Measurements from ENCODE around the gene FAM193A. TPM values are rescaled to one million over a fixed set of nuclear protein-coding genes. Genes with fewer than 3 reads are reported as not detected.

FAM193A gene
- total RNA-seq, 1 donor from 2014 or later, result 28.8 TPM

DNA sequence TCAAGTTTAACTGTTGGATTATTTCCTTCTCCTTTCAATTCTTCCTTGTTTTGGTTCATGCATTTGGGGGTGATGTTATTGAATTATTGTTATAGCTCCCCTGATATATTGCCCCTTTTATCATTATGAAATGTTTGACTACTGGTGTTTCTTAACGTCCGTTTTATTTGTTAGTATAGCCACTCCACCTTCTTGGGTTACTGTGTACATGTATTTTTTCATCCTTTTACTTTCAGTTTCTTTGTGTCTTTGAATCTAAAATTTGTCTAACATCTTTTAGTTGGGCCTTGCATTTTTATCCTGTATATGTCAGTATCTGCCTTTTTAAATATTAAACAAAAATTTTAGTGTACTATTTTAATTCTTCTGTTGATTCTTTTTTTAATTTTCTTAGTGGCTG, 131.0 kb downstream of the FAM193A start:
- Histone ChIP-seq H3K4me3 (ENCODE audit: insufficient read depth, low read depth, low read length) (no peak overlapping the region), H3K9ac (ENCODE audit: low read length) (no peak overlapping the region), H3K9me3 (ENCODE audit: insufficient read depth, low read depth, low read length) (no peaks in the 10 kb centered on the region), H2AFZ (ENCODE audit: low read depth, low read length) (no peak overlapping the region), H3K36me3 (ENCODE audit: insufficient read depth, low read length) (peaks cover 15% of the 10 kb centered on the region), H3K4me2 (ENCODE audit: low read length) (no peak overlapping the region), H3K79me2 (ENCODE audit: insufficient read depth, low read length) (peaks cover 32% of the 10 kb centered on the region), H3K27ac (ENCODE audit: low read depth, low read length) (no peak overlapping the region), H4K20me1 (ENCODE audit: insufficient read depth, low read length) (peaks cover 45% of the 10 kb centered on the region), H3K4me1 (ENCODE audit: insufficient read depth, low read length) (peaks cover 12% of the 10 kb centered on the region), H3K27me3 (ENCODE audit: insufficient read depth, low read length) (no peaks in the 10 kb centered on the region)
- H3K27me3 Mint-ChIP-seq (ENCODE audit: low read depth, unreplicated experiment), result no peaks in the 10 kb centered on the region
- TF ChIP-seq EZH2 (IDR thresholded peaks at IDR 0.05; ENCODE audit: insufficient read depth, low read length), result no peak
- peaks cover 29% of the 10 kb centered on the region for H3K4me1 Mint-ChIP-seq (ENCODE audit: low read depth, unreplicated experiment)
- H3K4me3 Mint-ChIP-seq (ENCODE audit: unreplicated experiment), result peak overlapping the region; percentile 3
- peaks cover 16% of the 10 kb centered on the region for H3K36me3 Mint-ChIP-seq (ENCODE audit: low read depth, unreplicated experiment)
- H3K27ac Mint-ChIP-seq (ENCODE audit: unreplicated experiment), result peak overlapping the region; percentile 3
- no peak for DNase-seq (ENCODE audit: low read depth)
- no peak for FAIRE-seq
- no peaks in the 10 kb centered on the region for H3K9me3 Mint-ChIP-seq (ENCODE audit: unreplicated experiment)

DNA sequence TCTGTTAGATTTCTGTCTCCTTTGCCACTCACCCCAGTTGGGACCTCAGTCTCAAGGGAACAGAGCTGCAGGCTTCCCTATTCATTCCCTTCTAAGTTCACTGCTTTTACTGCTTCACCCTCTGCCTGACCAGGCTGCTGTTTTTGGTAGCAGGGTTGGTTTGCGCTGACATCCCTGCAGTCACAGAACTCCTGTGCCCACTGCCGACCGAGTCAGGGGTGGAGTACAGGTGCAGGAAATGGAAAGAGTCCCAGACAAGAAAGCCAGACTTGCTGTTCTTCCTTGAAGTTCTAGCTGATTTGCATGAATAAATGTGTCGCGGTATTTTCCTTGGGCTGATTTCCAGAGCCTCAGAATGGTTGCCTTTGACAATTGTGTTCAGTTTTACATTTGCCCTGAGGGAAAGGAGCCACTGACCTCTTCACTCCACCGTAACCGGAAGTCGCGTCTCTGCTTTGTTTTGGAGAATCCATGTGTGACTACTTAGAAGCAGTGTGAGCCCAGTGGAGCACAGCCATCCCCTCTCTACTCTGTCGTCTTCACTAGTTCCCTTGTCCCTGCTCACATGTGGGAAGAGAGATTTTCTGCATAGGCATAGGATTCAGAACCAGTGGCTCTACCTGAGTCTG, 134.9 kb downstream of the FAM193A start:
- DNase-seq (ENCODE audit: low read depth) (no peak), FAIRE-seq (no peak)
- H3K4me3 ChIP-seq (ENCODE audit: insufficient read depth, low read depth, low read length), result no peak overlapping the region
- Mint-ChIP-seq H3K36me3 (ENCODE audit: low read depth, unreplicated experiment) (peaks cover 17% of the 10 kb centered on the region), H3K27ac (ENCODE audit: unreplicated experiment) (peak overlapping the region; percentile 1), H3K27me3 (ENCODE audit: low read depth, unreplicated experiment) (no peaks in the 10 kb centered on the region), H3K4me3 (ENCODE audit: unreplicated experiment) (no peak overlapping the region), H3K9me3 (ENCODE audit: unreplicated experiment) (no peaks in the 10 kb centered on the region), H3K4me1 (ENCODE audit: low read depth, unreplicated experiment) (peaks cover 19% of the 10 kb centered on the region)
- peaks cover 27% of the 10 kb centered on the region for H3K36me3 ChIP-seq (ENCODE audit: insufficient read depth, low read length)
- H3K9me3 ChIP-seq (ENCODE audit: insufficient read depth, low read depth, low read length), result no peaks in the 10 kb centered on the region
- no peak for TF ChIP-seq EZH2 (IDR thresholded peaks at IDR 0.05; ENCODE audit: insufficient read depth, low read length)
- TF ChIP-seq, protein P1, sequence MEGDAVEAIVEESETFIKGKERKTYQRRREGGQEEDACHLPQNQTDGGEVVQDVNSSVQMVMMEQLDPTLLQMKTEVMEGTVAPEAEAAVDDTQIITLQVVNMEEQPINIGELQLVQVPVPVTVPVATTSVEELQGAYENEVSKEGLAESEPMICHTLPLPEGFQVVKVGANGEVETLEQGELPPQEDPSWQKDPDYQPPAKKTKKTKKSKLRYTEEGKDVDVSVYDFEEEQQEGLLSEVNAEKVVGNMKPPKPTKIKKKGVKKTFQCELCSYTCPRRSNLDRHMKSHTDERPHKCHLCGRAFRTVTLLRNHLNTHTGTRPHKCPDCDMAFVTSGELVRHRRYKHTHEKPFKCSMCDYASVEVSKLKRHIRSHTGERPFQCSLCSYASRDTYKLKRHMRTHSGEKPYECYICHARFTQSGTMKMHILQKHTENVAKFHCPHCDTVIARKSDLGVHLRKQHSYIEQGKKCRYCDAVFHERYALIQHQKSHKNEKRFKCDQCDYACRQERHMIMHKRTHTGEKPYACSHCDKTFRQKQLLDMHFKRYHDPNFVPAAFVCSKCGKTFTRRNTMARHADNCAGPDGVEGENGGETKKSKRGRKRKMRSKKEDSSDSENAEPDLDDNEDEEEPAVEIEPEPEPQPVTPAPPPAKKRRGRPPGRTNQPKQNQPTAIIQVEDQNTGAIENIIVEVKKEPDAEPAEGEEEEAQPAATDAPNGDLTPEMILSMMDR (IDR thresholded peaks at IDR 0.05; ENCODE audit: insufficient read depth, low read depth, low read length), result no peak
- no peak overlapping the region for H3K4me2 ChIP-seq (ENCODE audit: low read length)
- H3K27ac ChIP-seq (ENCODE audit: low read depth, low read length), result no peak overlapping the region
- H3K27me3 ChIP-seq (ENCODE audit: insufficient read depth, low read length), result no peaks in the 10 kb centered on the region
- H4K20me1 ChIP-seq (ENCODE audit: insufficient read depth, low read length), result peaks cover 46% of the 10 kb centered on the region
- H3K79me2 ChIP-seq (ENCODE audit: insufficient read depth, low read length), result peaks cover 38% of the 10 kb centered on the region
- no peak overlapping the region for H2AFZ ChIP-seq (ENCODE audit: low read depth, low read length)
- H3K9ac ChIP-seq (ENCODE audit: low read length), result no peak overlapping the region
- H3K4me1 ChIP-seq (ENCODE audit: insufficient read depth, low read length), result peaks cover 3% of the 10 kb centered on the region

DNA sequence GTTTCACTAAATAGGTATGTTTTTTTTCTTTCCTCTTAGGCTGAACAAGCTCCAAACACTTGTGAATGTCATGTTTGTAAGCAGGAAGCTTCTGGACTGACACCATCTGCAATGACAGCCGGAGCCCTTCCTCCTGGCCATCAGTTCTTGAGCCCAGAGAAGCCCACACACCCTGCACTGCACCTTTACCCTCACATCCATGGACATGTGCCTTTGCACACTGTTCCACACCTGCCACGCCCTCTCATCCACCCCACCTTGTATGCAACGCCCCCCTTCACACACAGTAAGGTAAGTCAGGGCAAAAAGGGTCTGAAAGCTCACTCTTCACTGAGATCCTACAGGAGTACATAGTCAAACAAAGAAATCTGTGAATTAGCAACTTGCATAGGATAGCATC, 135.6 kb downstream of the FAM193A start:
- Histone ChIP-seq H3K9ac (ENCODE audit: low read length) (no peak overlapping the region), H3K9me3 (ENCODE audit: insufficient read depth, low read depth, low read length) (no peaks in the 10 kb centered on the region), H3K36me3 (ENCODE audit: insufficient read depth, low read length) (peaks cover 28% of the 10 kb centered on the region), H3K27ac (ENCODE audit: low read depth, low read length) (no peak overlapping the region), H2AFZ (ENCODE audit: low read depth, low read length) (no peak overlapping the region), H3K4me3 (ENCODE audit: insufficient read depth, low read depth, low read length) (no peak overlapping the region), H3K79me2 (ENCODE audit: insufficient read depth, low read length) (peaks cover 35% of the 10 kb centered on the region), H3K4me1 (ENCODE audit: insufficient read depth, low read length) (peaks cover 3% of the 10 kb centered on the region), H4K20me1 (ENCODE audit: insufficient read depth, low read length) (peaks cover 42% of the 10 kb centered on the region), H3K27me3 (ENCODE audit: insufficient read depth, low read length) (no peaks in the 10 kb centered on the region), H3K4me2 (ENCODE audit: low read length) (no peak overlapping the region)
- DNase-seq (ENCODE audit: low read depth) (no peak), FAIRE-seq (no peak)
- Mint-ChIP-seq H3K4me1 (ENCODE audit: low read depth, unreplicated experiment) (peaks cover 13% of the 10 kb centered on the region), H3K36me3 (ENCODE audit: low read depth, unreplicated experiment) (peaks cover 22% of the 10 kb centered on the region), H3K4me3 (ENCODE audit: unreplicated experiment) (no peak overlapping the region), H3K27ac (ENCODE audit: unreplicated experiment) (no peak overlapping the region), H3K9me3 (ENCODE audit: unreplicated experiment) (no peaks in the 10 kb centered on the region), H3K27me3 (ENCODE audit: low read depth, unreplicated experiment) (no peaks in the 10 kb centered on the region)
- no peak for TF ChIP-seq EZH2 (IDR thresholded peaks at IDR 0.05; ENCODE audit: insufficient read depth, low read length)
- TF ChIP-seq, protein P1 (IDR thresholded peaks at IDR 0.05; ENCODE audit: insufficient read depth, low read depth, low read length), result no peak
